OCI-LY7 (cell line): ENCODE measurements around the gene ITGB6.

Experiments
- CTCF ChIP-seq: fragments of 200-600 bp; sonication (generic); conservative IDR thresholded peaks from 2 replicates; pipeline ENCODE4 v1.5.1; 2014; ENCODE audit warnings: mild to moderate bottlenecking, antibody characterized with exemption, low read length, moderate library complexity, mixed read lengths
- EZH2phosphoT487 ChIP-seq: fragments of 200-600 bp; sonication (generic); IDR thresholded peaks from 2 replicates; pipeline ENCODE4 v1.6.1; 2018; ENCODE audit warnings: low read depth, borderline replicate concordance, mild to moderate bottlenecking, mixed run types, antibody characterized with exemption, low read length, moderate library complexity, mixed read lengths

- no peak for TF ChIP-seq CTCF
- TF ChIP-seq EZH2phosphoT487 = no peak
These were observed 139.8 kb downstream of the ITGB6 start for GRCh38 chr2:160060297-160060696.
